ENCODE measurements around the gene CYP21A2. TPM values are rescaled to one million over a fixed set of nuclear protein-coding genes. Genes with fewer than 3 reads are reported as not detected.
A peak's percentile ranks its signal among the peaks of the same experiment; 100 is the strongest.

The CYP21A2 gene
- polyA plus RNA-seq, 4 donors: 0.76 to 1.4 (median 1.1) TPM

- no peak for DNase-seq (ENCODE audit: low read depth in 4 of 4, low spot score in 3 of 4)
Observed at GRCh38 chr6:32079566-32080290, 41.5 kb downstream of the CYP21A2 start.

GRCh38 chr6:32081168-32081990 is 43.2 kb downstream of the CYP21A2 start:
- no peak for DNase-seq (ENCODE audit: low read depth in 4 of 4, low spot score in 3 of 4)

GRCh38 chr6:32082478-32082877 is 44.3 kb downstream of the CYP21A2 start:
- no peak for DNase-seq (ENCODE audit: low read depth in 4 of 4, low spot score in 3 of 4)

GRCh38 chr6:32082935-32083334 is 44.7 kb downstream of the CYP21A2 start:
- no peak for DNase-seq (ENCODE audit: low read depth in 4 of 4, low spot score in 3 of 4)

GRCh38 chr6:32083812-32084768 is 45.9 kb downstream of the CYP21A2 start:
- DNase-seq (ENCODE audit: low read depth in 4 of 4, low spot score in 3 of 4): no peak

GRCh38 chr6:32084780-32085179 is 46.6 kb downstream of the CYP21A2 start:
- DNase-seq (ENCODE audit: low read depth in 4 of 4, low spot score in 3 of 4): no peak

GRCh38 chr6:32085759-32086459 is 47.7 kb downstream of the CYP21A2 start:
- no peak for DNase-seq (ENCODE audit: low read depth in 4 of 4, low spot score in 3 of 4)

GRCh38 chr6:32086661-32087573 is 48.7 kb downstream of the CYP21A2 start:
- no peak for DNase-seq (ENCODE audit: low read depth in 4 of 4, low spot score in 3 of 4)

GRCh38 chr6:32087574-32088486 is 49.6 kb downstream of the CYP21A2 start:
- peak in 1 of 4 donors; percentile 45 for DNase-seq (ENCODE audit: low read depth in 4 of 4, low spot score in 3 of 4)

GRCh38 chr6:32088487-32089049 is 50.4 kb downstream of the CYP21A2 start:
- no peak for DNase-seq (ENCODE audit: low read depth in 4 of 4, low spot score in 3 of 4)

- DNase-seq (ENCODE audit: low read depth in 4 of 4, low spot score in 3 of 4): no peak
Observed at GRCh38 chr6:32089082-32089828, 51.0 kb downstream of the CYP21A2 start.

Other genes with a start within 250 kb of the CYP21A2 start
- 10 to 100 TPM; 42.7 to 67.9 (median 60.0) TPM for gene VARS1, start 242.7 kb upstream of the CYP21A2 start, polyA plus RNA-seq (ENCODE audit: insufficient read length in 4 of 4)
- 10 to 100 TPM; 71.4 to 84.9 (median 84.3) TPM for gene LSM2, start 231.4 kb upstream of the CYP21A2 start, polyA plus RNA-seq (ENCODE audit: insufficient read length in 4 of 4)
- gene HSPA1L, start 223.1 kb upstream of the CYP21A2 start, polyA plus RNA-seq (ENCODE audit: insufficient read length in 4 of 4): 1 to 10 TPM; 3.1 to 4.4 (median 3.7) TPM
- 100 to 1,000 TPM in 3 of 4 donors, 10 to 100 TPM in 1; 88.1 to 159 (median 116) TPM for gene HSPA1A, start 222.9 kb upstream of the CYP21A2 start, polyA plus RNA-seq (ENCODE audit: insufficient read length in 4 of 4)
- 100 to 1,000 TPM; 111 to 507 (median 160) TPM for gene HSPA1B, start 210.7 kb upstream of the CYP21A2 start, polyA plus RNA-seq (ENCODE audit: insufficient read length in 4 of 4)
- 10 to 100 TPM; 23.9 to 77.5 (median 69.9) TPM for gene NEU1, start 175.6 kb upstream of the CYP21A2 start, polyA plus RNA-seq (ENCODE audit: insufficient read length in 4 of 4)
- gene SLC44A4, start 159.4 kb upstream of the CYP21A2 start, polyA plus RNA-seq (ENCODE audit: insufficient read length in 4 of 4): 10 to 100 TPM in 3 of 4 donors, 1 to 10 TPM in 1; 2.4 to 53.4 (median 41.4) TPM
- gene EHMT2, start 140.7 kb upstream of the CYP21A2 start, polyA plus RNA-seq (ENCODE audit: insufficient read length in 4 of 4): 10 to 100 TPM; 69.0 to 99.0 (median 77.6) TPM
- 10 to 100 TPM; 17.7 to 28.9 (median 22.0) TPM for gene ZBTB12, start 136.3 kb upstream of the CYP21A2 start, polyA plus RNA-seq (ENCODE audit: insufficient read length in 4 of 4)
- 10 to 100 TPM in 1 of 4 donors, 1 to 10 TPM in 3; 3.1 to 12.4 (median 5.0) TPM for gene C2, start 110.7 kb upstream of the CYP21A2 start, polyA plus RNA-seq (ENCODE audit: insufficient read length in 4 of 4)
- 10 to 100 TPM in 1 of 4 donors, 1 to 10 TPM in 3; 4.6 to 13.0 (median 6.7) TPM for gene CFB, start 92.3 kb upstream of the CYP21A2 start, polyA plus RNA-seq (ENCODE audit: insufficient read length in 4 of 4)
- 10 to 100 TPM; 72.5 to 97.9 (median 84.9) TPM for gene NELFE, start 79.4 kb upstream of the CYP21A2 start, polyA plus RNA-seq (ENCODE audit: insufficient read length in 4 of 4)
- 10 to 100 TPM; 33.1 to 51.5 (median 39.7) TPM for gene SKIC2, start 79.2 kb upstream of the CYP21A2 start, polyA plus RNA-seq (ENCODE audit: insufficient read length in 4 of 4)
- gene DXO, start 66.3 kb upstream of the CYP21A2 start, polyA plus RNA-seq (ENCODE audit: insufficient read length in 4 of 4): 10 to 100 TPM; 22.6 to 37.5 (median 30.1) TPM
- gene C4A, start 56.4 kb upstream of the CYP21A2 start, polyA plus RNA-seq (ENCODE audit: insufficient read length in 4 of 4): 10 to 100 TPM in 3 of 4 donors, 1 to 10 TPM in 1; 8.6 to 26.2 (median 15.2) TPM
- gene C4B, start 23.6 kb upstream of the CYP21A2 start, polyA plus RNA-seq (ENCODE audit: insufficient read length in 4 of 4): 10 to 100 TPM; 10.3 to 27.3 (median 16.0) TPM
- 10 to 100 TPM in 2 of 4 donors, 1 to 10 TPM in 2; 4.6 to 98.0 (median 8.3) TPM for gene TNXB, start 70.9 kb downstream of the CYP21A2 start, polyA plus RNA-seq (ENCODE audit: insufficient read length in 4 of 4)
- 100 to 1,000 TPM in 1 of 4 donors, 10 to 100 TPM in 3; 82.5 to 114 (median 85.7) TPM for gene ATF6B, start 89.8 kb downstream of the CYP21A2 start, polyA plus RNA-seq (ENCODE audit: insufficient read length in 4 of 4)
- 1 to 10 TPM; 6.0 to 8.3 (median 6.9) TPM for gene FKBPL, start 91.9 kb downstream of the CYP21A2 start, polyA plus RNA-seq (ENCODE audit: insufficient read length in 4 of 4)
- gene PRRT1, start 113.5 kb downstream of the CYP21A2 start, polyA plus RNA-seq (ENCODE audit: insufficient read length in 4 of 4): 1 to 10 TPM; 2.5 to 5.4 (median 3.4) TPM
- 10 to 100 TPM; 26.6 to 45.5 (median 34.9) TPM for gene PPT2, start 115.7 kb downstream of the CYP21A2 start, polyA plus RNA-seq (ENCODE audit: insufficient read length in 4 of 4)
- gene EGFL8, start 126.2 kb downstream of the CYP21A2 start, polyA plus RNA-seq (ENCODE audit: insufficient read length in 4 of 4): 10 to 100 TPM; 21.2 to 45.5 (median 26.6) TPM
- gene AGPAT1, start 137.7 kb downstream of the CYP21A2 start, polyA plus RNA-seq (ENCODE audit: insufficient read length in 4 of 4): 100 to 1,000 TPM in 2 of 4 donors, 10 to 100 TPM in 2; 84.4 to 105 (median 99.7) TPM
- gene RNF5, start 140.0 kb downstream of the CYP21A2 start, polyA plus RNA-seq (ENCODE audit: insufficient read length in 4 of 4): 100 to 1,000 TPM in 1 of 4 donors, 10 to 100 TPM in 3; 57.4 to 103 (median 98.1) TPM
- 10 to 100 TPM; 14.3 to 30.0 (median 21.3) TPM for gene AGER, start 145.8 kb downstream of the CYP21A2 start, polyA plus RNA-seq (ENCODE audit: insufficient read length in 4 of 4)
- gene PBX2, start 151.8 kb downstream of the CYP21A2 start, polyA plus RNA-seq (ENCODE audit: insufficient read length in 4 of 4): 100 to 1,000 TPM; 135 to 202 (median 172) TPM
- 10 to 100 TPM in 1 of 4 donors, 1 to 10 TPM in 3; 8.0 to 13.3 (median 8.8) TPM for gene GPSM3, start 154.2 kb downstream of the CYP21A2 start, polyA plus RNA-seq (ENCODE audit: insufficient read length in 4 of 4)
- 10 to 100 TPM; 14.3 to 19.3 (median 17.0) TPM for gene NOTCH4, start 185.7 kb downstream of the CYP21A2 start, polyA plus RNA-seq (ENCODE audit: insufficient read length in 4 of 4)

All from left renal pelvis (tissue), 4 donors.